Heart right ventricle (tissue), 16 donors: ENCODE data around the gene HMGCL. TPM values are rescaled to one million over a fixed set of nuclear protein-coding genes. Genes with fewer than 3 reads are reported as not detected.
A peak's percentile ranks its signal among the peaks of the same experiment; 100 is the strongest.
"Not testable (repeated sequence)": the region's sequence is repeated elsewhere in the genome, so short reads cannot be mapped to it uniquely, and the experiment has no call there.

Experiments used
- ATAC-seq, 8 donors: fragments of 200-7000 bp; cut with Tn5 transposase; one replicate each; pipeline ENCODE4 v1.9.1; 2020; ENCODE audit warnings: mild to moderate bottlenecking in 8 of 8, moderate library complexity in 8 of 8, moderate number of reproducible peaks in 1 of 8
- DNase-seq, 2 donors: peaks; one replicate each; pipeline ENCODE4 v3.0.0-alpha.2; 2020
- H3K27ac ChIP-seq, 10 donors: fragments of 200-600 bp; sonication (generic) in 2 of 10; one replicate each; pipeline versions ENCODE4 v1.5.0 to v1.8.0; 2020 to 2022; ENCODE audit warnings: mild to moderate bottlenecking in 3 of 10
- H3K27me3 ChIP-seq, 7 donors: fragments of 200-600 bp; one replicate each; pipeline ENCODE4 v1.8.0; 2021 to 2022; ENCODE audit warnings: mild to moderate bottlenecking in 2 of 7
- H3K36me3 ChIP-seq, 9 donors: fragments of 200-600 bp; sonication (generic) in 1 of 9; one replicate each; pipeline versions ENCODE4 v1.5.0 to v1.8.0; 2020 to 2022; ENCODE audit warnings: mild to moderate bottlenecking in 2 of 9
- H3K4me1 ChIP-seq, 9 donors: fragments of 200-600 bp; sonication (generic) in 1 of 9; one replicate each; pipeline versions ENCODE4 v1.5.0 to v1.8.0; 2020 to 2022; ENCODE audit warnings: mild to moderate bottlenecking in 4 of 9
- H3K4me3 ChIP-seq, 10 donors: fragments of 200-600 bp; sonication (generic) in 2 of 10; one replicate each; pipeline versions ENCODE4 v1.5.0 to v1.8.0; 2020 to 2022; ENCODE audit warnings: mild to moderate bottlenecking in 7 of 10, moderate library complexity in 2 of 10
- H3K9me3 ChIP-seq, 11 donors: fragments of 200-600 bp in 10 of 11; sonication (generic) in 2 of 11; one replicate each; pipeline versions ENCODE4 v1.5.0 to v1.8.0; 2013 to 2022; ENCODE audit warnings: mild to moderate bottlenecking in 2 of 11, control low read depth in 1 of 11, moderate library complexity in 1 of 11
- WGBS, 2 donors: extraction: QIAGEN DNeasy Blood & Tissue Kit; methylation state at CpG; one replicate each; pipeline ENCODE4 v1.1.7; 2013; ENCODE audit warnings: inconsistent platforms in 1 of 2; 5-methylcytosine and 5-hydroxymethylcytosine counted together
- intact Hi-C, 10 donors: fragments of 100-400 bp; cut with DNase I; formaldehyde crosslinking; loops; one replicate each; pipeline versions ENCODE4 v1.11.1 to v1.14.2; 2022
- polyA plus RNA-seq, 2 donors: library from polyadenylated mRNA; stranded (reverse); fragments of 200-250 nt; gene quantifications; one replicate each; pipeline ENCODE4 v1.2.3, GENCODE V29; 2013
- total RNA-seq, 10 donors: library from RNA; stranded (reverse); fragmentation: NEBNext Ultra II Directional in 3 of 10; extraction: Animal tissue kit (Norgen Biotek cat#: 25700) in 3 of 10; gene quantifications; one replicate each; pipeline versions ENCODE4 v1.2.1 to v1.2.4, GENCODE V29; 2021 to 2023
- TF ChIP-seq, protein P1 (sequence below), 9 donors: fragments of 200-600 bp; sonication (generic) in 2 of 9; IDR thresholded peaks; one replicate each; pipeline versions ENCODE4 v1.5.0 to v1.8.0; 2021 to 2022; ENCODE audit warnings: antibody characterized with exemption in 9 of 9, mild to moderate bottlenecking in 5 of 9, moderate library complexity in 1 of 9
- donor health status: Arrhythmogenic right ventricular cardiomyopathy.
- donor health status: ischemic (EF 13 %, LVEDD 7.1; RV severe dilation, severe dysfunction).
- donor health status: healthy with polysubstance abuse.
- donor health status: DM: no; HTN: yes; CAD: no.
- donor health status: DM: no; HTN: no; CAD: no.
- donor health status: ischemic (EF 25% LVEDD 6.9; RV normal size, moderate dysfunction).
- donor health status: ischemic (EF 25% LVEDD 5.7; RV mildly dilated, moderate dysfunction).
- donor health status: healthy.
- donor health status: DM: yes; HTN: yes; CAD: no.
- donor health status: Ischemic cardiomyopathy.
- donor health status: ischemic (EF 35%, LVEDD 5.7; RV mildly dilated, moderate dysfunction).
- donor health status: nonischemic (EF 11% LVEDD 7.7; RV severe dilation, severe dysfunction).
- donor health status: DM: yes; HTN: yes; CAD: no.
- donor health status: PGD.
- donor health status: ischemic (EF 29% LVEDD 5.4; RV normal size, mild dysfunction).
- donor health status: nonischemic (EF 23%, LVEDD 6.1; RV moderate dilation, normal function).

The HMGCL gene
- total and polyA plus RNA-seq, 12 donors: 25.7 to 44.3 (median 37.0) TPM

DNA sequence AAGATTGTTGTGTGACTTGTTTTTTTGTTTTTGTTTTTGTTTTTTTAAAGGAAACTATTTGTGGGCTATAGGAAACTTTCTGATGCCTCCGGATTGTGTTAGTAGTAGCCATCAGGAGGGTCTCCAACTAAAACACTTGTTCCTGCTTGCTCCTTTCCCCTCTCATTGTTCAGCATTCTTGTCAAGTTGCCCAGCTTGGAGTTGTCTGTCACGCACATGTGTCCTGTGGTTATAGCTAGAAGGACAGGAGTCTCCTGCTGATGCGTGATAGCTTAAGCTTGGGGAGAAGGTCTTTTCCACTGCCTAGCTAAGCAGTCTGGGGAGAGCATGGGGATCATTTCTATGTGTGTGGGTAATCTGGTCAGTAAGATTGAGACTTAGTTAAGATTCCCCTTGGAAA is 37.5 kb downstream of the HMGCL start:
- peaks cover 4 to 34% (median 20%) of the 10 kb centered on the region in 9 donors for H3K4me1 ChIP-seq
- peaks cover 0 to 64% (median 27%) of the 10 kb centered on the region in 9 donors for H3K36me3 ChIP-seq
- intact Hi-C loops: no loop called here
- H3K9me3 ChIP-seq: no peaks in the 10 kb centered on the region
- TF ChIP-seq, protein P1, sequence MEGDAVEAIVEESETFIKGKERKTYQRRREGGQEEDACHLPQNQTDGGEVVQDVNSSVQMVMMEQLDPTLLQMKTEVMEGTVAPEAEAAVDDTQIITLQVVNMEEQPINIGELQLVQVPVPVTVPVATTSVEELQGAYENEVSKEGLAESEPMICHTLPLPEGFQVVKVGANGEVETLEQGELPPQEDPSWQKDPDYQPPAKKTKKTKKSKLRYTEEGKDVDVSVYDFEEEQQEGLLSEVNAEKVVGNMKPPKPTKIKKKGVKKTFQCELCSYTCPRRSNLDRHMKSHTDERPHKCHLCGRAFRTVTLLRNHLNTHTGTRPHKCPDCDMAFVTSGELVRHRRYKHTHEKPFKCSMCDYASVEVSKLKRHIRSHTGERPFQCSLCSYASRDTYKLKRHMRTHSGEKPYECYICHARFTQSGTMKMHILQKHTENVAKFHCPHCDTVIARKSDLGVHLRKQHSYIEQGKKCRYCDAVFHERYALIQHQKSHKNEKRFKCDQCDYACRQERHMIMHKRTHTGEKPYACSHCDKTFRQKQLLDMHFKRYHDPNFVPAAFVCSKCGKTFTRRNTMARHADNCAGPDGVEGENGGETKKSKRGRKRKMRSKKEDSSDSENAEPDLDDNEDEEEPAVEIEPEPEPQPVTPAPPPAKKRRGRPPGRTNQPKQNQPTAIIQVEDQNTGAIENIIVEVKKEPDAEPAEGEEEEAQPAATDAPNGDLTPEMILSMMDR (IDR thresholded peaks at IDR 0.05): no peak
- no peaks in the 10 kb centered on the region for H3K27me3 ChIP-seq
- DNase-seq: no peak
- ATAC-seq: no peak
- no peak overlapping the region for H3K27ac ChIP-seq
- 76 to 83% methylated on average over 3 of the region's 3 CpGs for WGBS, 2 donors
- no peak overlapping the region for H3K4me3 ChIP-seq

DNA sequence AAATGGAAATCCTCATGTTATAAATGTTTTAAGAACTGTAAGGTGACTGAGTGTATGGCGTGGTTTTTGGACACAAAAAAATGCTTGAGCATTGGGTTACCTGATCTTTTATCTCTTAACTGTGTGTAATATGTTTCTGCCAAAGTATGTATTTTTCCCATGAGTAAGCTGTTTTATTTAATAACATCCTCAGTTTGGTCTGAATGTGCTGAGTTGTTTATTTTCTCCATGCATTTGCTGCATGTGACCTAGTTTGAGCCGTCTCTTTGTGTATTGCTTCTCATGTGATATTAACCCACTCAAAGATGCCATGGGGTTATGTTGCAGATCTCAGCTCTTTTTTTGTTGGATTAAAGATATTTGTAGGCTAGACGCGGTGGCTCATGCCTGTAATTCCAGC is 40.4 kb downstream of the HMGCL start:
- no peak for DNase-seq
- Histone ChIP-seq H3K9me3 (no peaks in the 10 kb centered on the region), H3K27ac (no peak overlapping the region), H3K4me1 (peaks cover 0 to 21% (median 3%) of the 10 kb centered on the region in 9 donors), H3K4me3 (no peak overlapping the region), H3K36me3 (peaks cover 0 to 92% (median 34%) of the 10 kb centered on the region in 9 donors), H3K27me3 (no peaks in the 10 kb centered on the region)
- TF ChIP-seq, protein P1 (IDR thresholded peaks at IDR 0.05): no peak
- 90 to 91% methylated on average over 4 of the region's 4 CpGs for WGBS, 2 donors
- no peak for ATAC-seq
- intact Hi-C loops: no loop called here

GRCh38 chr1:23783141-23783540 is 42.1 kb downstream of the HMGCL start:
- H3K4me3 ChIP-seq, H3K27ac ChIP-seq, DNase-seq, intact Hi-C loops, H3K27me3 ChIP-seq, H3K9me3 ChIP-seq, ATAC-seq: not testable (repeated sequence)
- Histone ChIP-seq H3K4me1 (peaks cover 9 to 26% (median 15%) of the 10 kb centered on the region in 9 donors), H3K36me3 (peaks cover 0 to 87% (median 29%) of the 10 kb centered on the region in 9 donors)
- 92 to 96% methylated on average over 11 of the region's 11 CpGs for WGBS, 2 donors

DNA sequence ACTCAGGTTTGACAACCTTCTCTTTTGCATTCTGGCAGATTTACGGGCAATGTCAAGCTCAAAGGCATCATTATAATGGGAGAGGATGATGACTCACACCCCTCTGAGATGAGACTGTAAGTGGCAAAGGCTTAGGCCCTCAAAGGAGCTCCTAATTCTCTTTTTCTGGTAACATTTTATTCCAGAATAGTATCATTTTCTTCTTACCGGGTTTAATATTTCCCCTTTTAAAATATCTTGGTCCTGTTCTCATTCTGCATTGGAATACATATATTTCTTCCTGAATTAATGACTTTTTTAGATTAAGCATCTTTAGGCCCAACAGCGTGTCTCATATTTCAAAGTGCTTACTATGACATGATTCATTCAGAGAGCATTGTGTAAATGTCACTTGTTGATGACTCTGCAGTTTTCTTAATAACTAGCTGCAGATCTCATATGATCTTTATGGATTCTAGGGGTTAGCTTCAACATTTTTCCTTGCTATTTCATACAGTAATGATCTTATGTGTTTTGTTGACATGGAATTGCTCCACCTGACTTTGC is 45.3 kb downstream of the HMGCL start:
- H3K4me1 ChIP-seq: peaks cover 9 to 41% (median 22%) of the 10 kb centered on the region in 9 donors
- peaks cover 0 to 54% (median 8%) of the 10 kb centered on the region in 9 donors for H3K36me3 ChIP-seq
- TF ChIP-seq, protein P1 (IDR thresholded peaks at IDR 0.05): no peak
- ATAC-seq (no peak), DNase-seq (no peak)
- H3K27me3 ChIP-seq: no peaks in the 10 kb centered on the region
- WGBS, 2 donors: 80 to 83% methylated on average over 3 of the region's 3 CpGs
- intact Hi-C loops: loop anchor here in 4 of 10 donors (5.0 to 10.0 kb wide), 3 partner anchors 85 to 245 kb away; partner anchors contain the start of gene FUCA1 (in 4 of the 4)
- H3K27ac ChIP-seq: peak overlapping the region in 1 of 10 donors; percentile 42
- H3K4me3 ChIP-seq: peak overlapping the region in 3 of 10 donors; percentile 81 to 98 (median 85)
- no peaks in the 10 kb centered on the region for H3K9me3 ChIP-seq
